ENCODE data around the gene TTC14. TPM values are rescaled to one million over a fixed set of nuclear protein-coding genes. Genes with fewer than 3 reads are reported as not detected.
"Not testable (repeated sequence)": the region's sequence is repeated elsewhere in the genome, so short reads cannot be mapped to it uniquely, and the experiment has no call there.

The TTC14 gene
- total RNA-seq, 1 donor from 2014 or later, result 52.9 TPM

DNA sequence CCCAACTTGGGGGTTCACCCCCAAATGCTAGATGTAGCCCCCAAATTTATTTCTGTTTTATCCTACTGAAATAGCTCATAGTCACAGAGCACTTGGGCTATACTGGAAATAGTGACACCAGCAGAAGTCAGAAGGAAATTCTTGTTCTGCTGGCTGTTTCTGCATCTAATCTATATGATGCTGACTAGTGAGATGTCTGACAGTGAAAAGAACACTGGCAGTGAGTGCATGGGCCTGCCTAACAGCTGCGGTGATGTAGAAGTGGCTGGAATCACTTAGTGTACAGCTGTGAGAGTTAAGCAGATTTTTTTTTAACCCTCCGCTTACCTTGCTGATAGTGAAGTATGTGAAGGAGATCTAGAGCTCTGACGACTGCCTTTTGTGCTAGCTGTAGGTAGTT, 14.0 kb downstream of the TTC14 start:
- Histone ChIP-seq H3K27me3 (ENCODE audit: low read depth) (no peaks in the 10 kb centered on the region), H3K36me3 (peaks cover 29% of the 10 kb centered on the region), H3K27ac (no peak overlapping the region), H3K4me3 (no peak overlapping the region), H3K9me3 (no peaks in the 10 kb centered on the region), H3K4me1 (no peaks in the 10 kb centered on the region)
- TF ChIP-seq, protein P1, sequence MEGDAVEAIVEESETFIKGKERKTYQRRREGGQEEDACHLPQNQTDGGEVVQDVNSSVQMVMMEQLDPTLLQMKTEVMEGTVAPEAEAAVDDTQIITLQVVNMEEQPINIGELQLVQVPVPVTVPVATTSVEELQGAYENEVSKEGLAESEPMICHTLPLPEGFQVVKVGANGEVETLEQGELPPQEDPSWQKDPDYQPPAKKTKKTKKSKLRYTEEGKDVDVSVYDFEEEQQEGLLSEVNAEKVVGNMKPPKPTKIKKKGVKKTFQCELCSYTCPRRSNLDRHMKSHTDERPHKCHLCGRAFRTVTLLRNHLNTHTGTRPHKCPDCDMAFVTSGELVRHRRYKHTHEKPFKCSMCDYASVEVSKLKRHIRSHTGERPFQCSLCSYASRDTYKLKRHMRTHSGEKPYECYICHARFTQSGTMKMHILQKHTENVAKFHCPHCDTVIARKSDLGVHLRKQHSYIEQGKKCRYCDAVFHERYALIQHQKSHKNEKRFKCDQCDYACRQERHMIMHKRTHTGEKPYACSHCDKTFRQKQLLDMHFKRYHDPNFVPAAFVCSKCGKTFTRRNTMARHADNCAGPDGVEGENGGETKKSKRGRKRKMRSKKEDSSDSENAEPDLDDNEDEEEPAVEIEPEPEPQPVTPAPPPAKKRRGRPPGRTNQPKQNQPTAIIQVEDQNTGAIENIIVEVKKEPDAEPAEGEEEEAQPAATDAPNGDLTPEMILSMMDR (IDR thresholded peaks at IDR 0.05), result no peak
- ATAC-seq (no peak), DNase-seq (no peak)
- intact Hi-C loops (cut with DNase I), result no loop called here

DNA sequence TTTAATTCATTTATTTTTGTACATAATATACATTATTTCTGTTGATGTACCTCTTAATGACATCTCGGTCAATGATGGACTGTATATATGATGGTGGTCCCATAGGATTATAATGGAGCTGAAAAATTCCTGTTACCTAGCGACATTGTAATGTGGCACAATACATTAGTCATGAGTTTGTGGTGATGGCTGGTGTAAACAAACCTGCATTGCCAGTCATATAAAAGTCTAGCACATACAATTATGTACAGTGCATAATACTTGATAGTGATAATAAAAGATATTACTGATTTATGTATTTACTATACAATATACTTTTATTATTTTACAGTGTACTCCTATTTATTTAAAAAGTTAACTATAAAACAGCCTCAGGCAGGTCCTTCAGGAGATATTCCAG, 15.1 kb downstream of the TTC14 start:
- no peak overlapping the region for H3K27ac ChIP-seq
- DNase-seq (no peak), ATAC-seq (no peak)
- TF ChIP-seq, protein P1 (IDR thresholded peaks at IDR 0.05), result no peak
- intact Hi-C loops (cut with DNase I), result no loop called here
- no peaks in the 10 kb centered on the region for H3K9me3 ChIP-seq
- H3K36me3 ChIP-seq, result peaks cover 18% of the 10 kb centered on the region
- H3K4me3 ChIP-seq, result no peak overlapping the region
- no peaks in the 10 kb centered on the region for H3K4me1 ChIP-seq
- H3K27me3 ChIP-seq (ENCODE audit: low read depth), result no peaks in the 10 kb centered on the region

- H3K36me3 ChIP-seq; ATAC-seq; H3K4me3 ChIP-seq; H3K27me3 ChIP-seq (ENCODE audit: low read depth); H3K9me3 ChIP-seq; H3K27ac ChIP-seq; DNase-seq; H3K4me1 ChIP-seq; intact Hi-C loops (cut with DNase I): not testable (repeated sequence)
Measured at GRCh38 chr3:180618563-180618962, 16.6 kb downstream of the TTC14 start.

- H3K27ac ChIP-seq, result no peak overlapping the region
- TF ChIP-seq, protein P1 (IDR thresholded peaks at IDR 0.05), result no peak
- H3K36me3 ChIP-seq, result no peaks in the 10 kb centered on the region
- intact Hi-C loops (cut with DNase I), result no loop called here
- H3K4me1 ChIP-seq, result no peaks in the 10 kb centered on the region
- DNase-seq (no peak), ATAC-seq (no peak)
- no peaks in the 10 kb centered on the region for H3K9me3 ChIP-seq
- H3K4me3 ChIP-seq, result no peak overlapping the region
- no peaks in the 10 kb centered on the region for H3K27me3 ChIP-seq (ENCODE audit: low read depth)
Measured at GRCh38 chr3:180619723-180620122, 17.8 kb downstream of the TTC14 start.

- ATAC-seq, result no peak
- no peak for DNase-seq
- TF ChIP-seq, protein P1 (IDR thresholded peaks at IDR 0.05), result no peak
- no peaks in the 10 kb centered on the region for H3K4me1 ChIP-seq
- H3K4me3 ChIP-seq, result no peak overlapping the region
- H3K9me3 ChIP-seq, result no peaks in the 10 kb centered on the region
- H3K27ac ChIP-seq, result no peak overlapping the region
- H3K27me3 ChIP-seq (ENCODE audit: low read depth), result no peaks in the 10 kb centered on the region
- intact Hi-C loops (cut with DNase I), result no loop called here
- H3K36me3 ChIP-seq, result peaks cover 4% of the 10 kb centered on the region
Measured at GRCh38 chr3:180624714-180625113, 22.8 kb downstream of the TTC14 start.

DNA sequence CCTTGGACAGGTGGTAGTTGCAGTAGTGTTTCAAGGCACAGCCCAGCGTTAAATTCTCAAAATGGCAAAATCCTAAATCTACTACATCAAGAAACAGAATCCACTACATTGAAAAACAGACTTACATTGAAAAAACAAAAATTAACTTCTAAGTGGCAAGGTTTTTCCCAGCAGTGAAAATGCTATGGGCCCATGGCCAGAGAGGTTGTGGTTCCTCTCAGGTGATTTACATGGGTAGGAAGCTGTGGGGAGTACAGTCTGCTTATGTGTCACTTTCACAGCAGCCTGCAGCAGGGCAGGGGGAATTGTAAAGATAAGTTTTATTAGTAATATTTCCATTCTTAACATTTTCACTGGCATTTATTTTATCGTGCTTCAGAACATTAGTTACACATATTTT, 24.9 kb downstream of the TTC14 start:
- Histone ChIP-seq H3K4me1 (no peaks in the 10 kb centered on the region), H3K9me3 (no peaks in the 10 kb centered on the region), H3K36me3 (peaks cover 4% of the 10 kb centered on the region), H3K27ac (no peak overlapping the region), H3K27me3 (ENCODE audit: low read depth) (peaks cover 3% of the 10 kb centered on the region), H3K4me3 (no peak overlapping the region)
- TF ChIP-seq, protein P1 (IDR thresholded peaks at IDR 0.05), result no peak
- ATAC-seq, result no peak
- intact Hi-C loops (cut with DNase I), result no loop called here
- DNase-seq, result no peak
